PC-9 (cell line): ENCODE results near the gene RNF166. TPM values are rescaled to one million over a fixed set of nuclear protein-coding genes. Genes with fewer than 3 reads are reported as not detected.

Source experiments
- BruUV-seq: library from RNA; stranded (reverse); fragments of 400-500 nt; replicated peaks from 2 replicates; lab custom pipeline; 2021; lab: Mats Ljungman, UMichigan
- CTCF ChIA-PET: fragments of 300-600 bp; sonication (Branson Sonifier 250); formaldehyde crosslinking; loops from one replicate; lab custom pipeline; 2022; ENCODE audit warnings: antibody characterized with exemption; lab: Charles Lee
- POLR2A ChIA-PET: fragments of 300-600 bp; sonication (Branson Sonifier 250); formaldehyde crosslinking; loops from one replicate; lab custom pipeline; 2022; ENCODE audit warnings: antibody characterized with exemption; ENCODE audit not compliant: unreplicated experiment; lab: Charles Lee
- DNase-seq, 2 experiments: peaks; one replicate each; pipeline versions ENCODE4 v3.0.0 to v3.0.0-alpha.2; 2015 to 2022; ENCODE audit warnings: mixed read lengths in 1 of 2
- H2AFZ ChIP-seq: fragments of 200-600 bp; sonication (generic); 2 replicates; pipeline ENCODE4 v1.8.1; 2017; ENCODE audit warnings: antibody characterized with exemption
- H3F3A ChIP-seq: fragments of 200-600 bp; sonication (generic); 2 replicates; pipeline ENCODE4 v1.8.1; 2017; ENCODE audit warnings: antibody characterized with exemption, mild to moderate bottlenecking, low read depth; ENCODE audit not compliant: insufficient read depth
- H3K27ac ChIP-seq: fragments of 200-600 bp; sonication (generic); 2 replicates; pipeline ENCODE4 v1.6.1; 2016; ENCODE audit warnings: mixed run types
- H3K27me3 ChIP-seq: fragments of 200-600 bp; sonication (generic); 2 replicates; pipeline ENCODE4 v1.6.1; 2016; ENCODE audit warnings: low read depth, mixed run types; ENCODE audit not compliant: insufficient read depth
- H3K36me3 ChIP-seq: fragments of 200-600 bp; sonication (generic); 2 replicates; pipeline ENCODE4 v1.6.1; 2016; ENCODE audit warnings: low read depth, mixed run types
- H3K4me1 ChIP-seq: fragments of 200-600 bp; sonication (generic); replicated peaks from 2 replicates; pipeline ENCODE4 v1.6.1; 2016; ENCODE audit warnings: mixed run types; ENCODE audit not compliant: insufficient read depth
- H3K4me2 ChIP-seq: fragments of 200-600 bp; sonication (generic); 2 replicates; pipeline ENCODE4 v1.6.1; 2017; ENCODE audit warnings: mixed run types
- H3K4me3 ChIP-seq: fragments of 200-600 bp; sonication (generic); 2 replicates; pipeline ENCODE4 v1.6.1; 2016; ENCODE audit warnings: mixed run types
- H3K79me2 ChIP-seq: fragments of 200-600 bp; sonication (generic); 2 replicates; pipeline ENCODE4 v1.6.1; 2017; ENCODE audit warnings: low read depth, mixed run types
- H3K9me2 ChIP-seq: fragments of 200-600 bp; sonication (generic); 2 replicates; pipeline ENCODE4 v1.8.1; 2017; ENCODE audit warnings: mild to moderate bottlenecking; ENCODE audit not compliant: insufficient read depth
- H3K9me3 ChIP-seq: fragments of 200-600 bp; sonication (generic); 2 replicates; pipeline ENCODE4 v1.8.1; 2016; ENCODE audit warnings: low read depth; ENCODE audit not compliant: insufficient read depth
- H4K20me1 ChIP-seq: fragments of 200-600 bp; sonication (generic); 2 replicates; pipeline ENCODE4 v1.8.1; 2017; ENCODE audit not compliant: insufficient read depth
- CTCF ChIP-seq: fragments of 200-600 bp; sonication (generic); conservative IDR thresholded peaks from 2 replicates; pipeline ENCODE4 v1.6.1; 2017; ENCODE audit warnings: mixed run types, antibody characterized with exemption, mild to moderate bottlenecking, moderate library complexity
- EZH2 ChIP-seq: fragments of 200-600 bp; sonication (generic); IDR thresholded peaks from 2 replicates; pipeline ENCODE4 v1.8.0; 2017; ENCODE audit warnings: antibody characterized with exemption, low read depth
- intact Hi-C: fragments of 100-400 bp; cut with micrococcal nuclease; formaldehyde crosslinking; loops from one replicate; pipeline ENCODE4 v1.10.0; 2022; ENCODE audit not compliant: unreplicated experiment
- microRNA-seq: library from miRNA; unstranded; fragments of <30 nt; microRNA quantifications from one replicate; pipeline ENCODE4 v1.2.0, GENCODE V29; 2021; ENCODE audit warnings: borderline number of aligned reads, borderline replicate concordance
- total RNA-seq: library from RNA; stranded (reverse); gene quantifications from 2 replicates; pipeline ENCODE4 v1.2.3, GENCODE V29; 2021

Gene RNF166
- total RNA-seq, 1 experiment from 2014 or later = 29.4 TPM

- Histone ChIP-seq H3K27me3 (peaks cover 13% of the 10 kb centered on the region; the same call in 1 of the 2 replicates), H3K9me2 (no peaks in the 10 kb centered on the region), H3K4me2 (no peak overlapping the region), H4K20me1 (peaks cover 12% of the 10 kb centered on the region), H3K27ac (no peak overlapping the region), H3F3A (peaks cover 21% of the 10 kb centered on the region; the same call in 1 of the 2 replicates), H3K4me3 (no peak overlapping the region), H3K79me2 (no peaks in the 10 kb centered on the region), H3K4me1 (no peaks in the 10 kb centered on the region), H3K36me3 (no peaks in the 10 kb centered on the region), H3K9me3 (no peaks in the 10 kb centered on the region), H2AFZ (no peak overlapping the region)
- intact Hi-C loops = no loop called here
- DNase-seq = no peak
- TF ChIP-seq EZH2 (no peak), CTCF (no peak)
- BruUV-seq = no TSS peak
- POLR2A ChIA-PET = no interaction called here
- CTCF ChIA-PET = no interaction called here
Measured at GRCh38 chr16:88647178-88648070, 58.8 kb downstream of the RNF166 start.

Small RNA genes lying within 50 kb of the gene (microRNA-seq; reads per million reads assigned to microRNA genes)
- gene MIR4722 = not detected

Other genes starting within 250 kb of the RNF166 start
- gene ZC3H18, start 136.0 kb downstream of the RNF166 start, total RNA-seq = 76.4 and 78.4 TPM in 2 replicates
- not detected in 2 replicates for gene IL17C, start 67.8 kb downstream of the RNF166 start, total RNA-seq
- 6.3 and 8.0 TPM in 2 replicates for gene CYBA, start 55.4 kb downstream of the RNF166 start, total RNA-seq
- gene MVD, start 43.3 kb downstream of the RNF166 start, total RNA-seq = 146 and 168 TPM in 2 replicates
- 1.3 and 2.0 TPM in 2 replicates for gene SNAI3, start 19.9 kb downstream of the RNF166 start, total RNA-seq
- gene CTU2, start 95 bp upstream of the RNF166 start, total RNA-seq = 20.0 and 38.0 TPM in 2 replicates
- 391 and 426 TPM in 2 replicates for gene PIEZO1, start 78.8 kb upstream of the RNF166 start, total RNA-seq
- 73.2 and 95.4 TPM in 2 replicates for gene CDT1, start 97.4 kb upstream of the RNF166 start, total RNA-seq
- 213 and 226 TPM in 2 replicates for gene APRT, start 105.5 kb upstream of the RNF166 start, total RNA-seq
- gene GALNS, start 150.5 kb upstream of the RNF166 start, total RNA-seq = 62.3 and 75.7 TPM in 2 replicates
- 82.6 and 101 TPM in 2 replicates for gene TRAPPC2L, start 150.7 kb upstream of the RNF166 start, total RNA-seq
- not detected in 2 replicates for gene PABPN1L, start 160.3 kb upstream of the RNF166 start, total RNA-seq